H9 (cell line): ENCODE measurements around the gene SLC25A25. TPM values are rescaled to one million over a fixed set of nuclear protein-coding genes. Genes with fewer than 3 reads are reported as not detected.
"Not testable (repeated sequence)": the region's sequence is repeated elsewhere in the genome, so short reads cannot be mapped to it uniquely, and the experiment has no call there.

Source experiments
- DNase-seq: peaks from one replicate; pipeline ENCODE4 v3.0.0-alpha.2; 2017
- H2AFZ ChIP-seq: one replicate; pipeline ENCODE4 v1.6.1; 2013; ENCODE audit warnings: mild to moderate bottlenecking, low read length, control low read depth, moderate library complexity
- H2AK5ac ChIP-seq: 2 replicates; pipeline ENCODE4 v1.6.1; 2013; ENCODE audit warnings: low read length, control low read depth, mixed read lengths; ENCODE audit not compliant: insufficient read length
- H2BK120ac ChIP-seq: one replicate; pipeline ENCODE4 v1.6.1; 2013; ENCODE audit warnings: low read depth, mild to moderate bottlenecking, low read length, control low read depth, inconsistent platforms; ENCODE audit not compliant: poor library complexity, severe bottlenecking
- H2BK12ac ChIP-seq: 2 replicates; pipeline ENCODE4 v1.6.1; 2013; ENCODE audit warnings: low read length, control low read depth, mixed read lengths, low read depth; ENCODE audit not compliant: insufficient read length
- H2BK15ac ChIP-seq: 2 replicates; pipeline ENCODE4 v1.6.1; 2013; ENCODE audit warnings: low read depth, low read length, control low read depth
- H2BK20ac ChIP-seq: one replicate; pipeline ENCODE4 v1.6.1; 2013; ENCODE audit warnings: low read depth, mild to moderate bottlenecking, low read length, control low read depth, inconsistent platforms; ENCODE audit not compliant: poor library complexity, severe bottlenecking
- H2BK5ac ChIP-seq: 2 replicates; pipeline ENCODE4 v1.6.1; 2013; ENCODE audit warnings: low read length, control low read depth, mixed read lengths; ENCODE audit not compliant: insufficient read length
- H3K14ac ChIP-seq: 2 replicates; pipeline ENCODE4 v1.6.1; 2013; ENCODE audit warnings: low read length, control low read depth; ENCODE audit not compliant: insufficient read depth
- H3K18ac ChIP-seq: 2 replicates; pipeline ENCODE4 v1.6.1; 2013; ENCODE audit warnings: low read depth, mild to moderate bottlenecking, mixed read lengths, low read length, control low read depth; ENCODE audit not compliant: insufficient read length
- H3K23ac ChIP-seq: 2 replicates; pipeline ENCODE4 v1.6.1; 2013; ENCODE audit warnings: low read length, control low read depth, mixed read lengths, low read depth; ENCODE audit not compliant: insufficient read length
- H3K23me2 ChIP-seq: 2 replicates; pipeline ENCODE4 v1.6.1; 2013; ENCODE audit warnings: low read depth, mild to moderate bottlenecking, mixed read lengths, low read length, control low read depth; ENCODE audit not compliant: insufficient read length, poor library complexity, severe bottlenecking
- H3K27ac ChIP-seq: 2 replicates; pipeline ENCODE4 v1.5.1; 2013; ENCODE audit warnings: low read length, control low read depth, mixed read lengths, low read depth; ENCODE audit not compliant: insufficient read length
- H3K27me3 ChIP-seq: 2 replicates; pipeline ENCODE4 v1.6.1; 2013; ENCODE audit warnings: low read length, control low read depth, inconsistent platforms; ENCODE audit not compliant: insufficient read depth
- H3K4ac ChIP-seq: 2 replicates; pipeline ENCODE4 v1.6.1; 2013; ENCODE audit warnings: low read depth, mild to moderate bottlenecking, control low read depth, inconsistent platforms, low read length, moderate library complexity
- H3K4me1 ChIP-seq: 2 replicates; pipeline ENCODE4 v1.6.1; 2013; ENCODE audit warnings: low read length, control low read depth, inconsistent platforms; ENCODE audit not compliant: insufficient read depth
- H3K4me2 ChIP-seq: 2 replicates; pipeline ENCODE4 v1.6.1; 2013; ENCODE audit warnings: low read length, control low read depth, mixed read lengths; ENCODE audit not compliant: insufficient read length, insufficient read depth
- H3K56ac ChIP-seq: 2 replicates; pipeline ENCODE4 v1.6.1; 2013; ENCODE audit warnings: low read depth, mild to moderate bottlenecking, mixed read lengths, low read length, control low read depth; ENCODE audit not compliant: insufficient read length
- H3K79me1 ChIP-seq: 2 replicates; pipeline ENCODE4 v1.6.1; 2013; ENCODE audit warnings: low read depth, mild to moderate bottlenecking, moderate library complexity, low read length, control low read depth, inconsistent platforms; ENCODE audit not compliant: insufficient read depth, poor library complexity, severe bottlenecking
- H3K79me2 ChIP-seq: 2 replicates; pipeline ENCODE4 v1.6.1; 2013; ENCODE audit warnings: low read length, control low read depth, inconsistent platforms; ENCODE audit not compliant: insufficient read depth
- H3K9ac ChIP-seq: 2 replicates; pipeline ENCODE4 v1.6.1; 2013; ENCODE audit warnings: low read length, control low read depth, mixed read lengths; ENCODE audit not compliant: insufficient read length; ENCODE audit errors: extremely low read depth
- H3K9me3 ChIP-seq: one replicate; pipeline ENCODE4 v1.6.1; 2013; ENCODE audit warnings: low read depth, low read length, inconsistent platforms; ENCODE audit not compliant: control insufficient read depth
- H3T11ph ChIP-seq: one replicate; pipeline ENCODE4 v1.6.1; 2013; ENCODE audit warnings: mild to moderate bottlenecking, low read length, control low read depth, inconsistent platforms
- H4K20me1 ChIP-seq: one replicate; pipeline ENCODE4 v1.6.1; 2013; ENCODE audit not compliant: control insufficient read depth, insufficient read length, insufficient read depth
- H4K5ac ChIP-seq: 2 replicates; pipeline ENCODE4 v1.6.1; 2013; ENCODE audit warnings: low read depth, mild to moderate bottlenecking, mixed read lengths, low read length, control low read depth; ENCODE audit not compliant: insufficient read length
- H4K8ac ChIP-seq: replicated peaks from 2 replicates; pipeline ENCODE4 v1.6.1; 2013; ENCODE audit warnings: low read length, control low read depth, mixed read lengths, low read depth; ENCODE audit not compliant: insufficient read length
- H4K91ac ChIP-seq: 2 replicates; pipeline ENCODE4 v1.6.1; 2013; ENCODE audit warnings: low read depth, mild to moderate bottlenecking, moderate library complexity, mixed read lengths, low read length, control low read depth; ENCODE audit not compliant: insufficient read length
- H3K27ac Mint-ChIP-seq, 3 experiments: 2 replicates in 2 of 3; 3 replicates in 1 of 3; pipeline ENCODE4 v1.8.0; 2020 to 2021; ENCODE audit warnings: mixed read lengths in 3 of 3, mild to moderate bottlenecking in 1 of 3, moderate library complexity in 1 of 3
- H3K27me3 Mint-ChIP-seq: 2 replicates; pipeline ENCODE4 v1.8.0; 2021; ENCODE audit warnings: low read depth, mild to moderate bottlenecking, moderate library complexity, mixed read lengths
- H3K36me3 Mint-ChIP-seq, 3 experiments: 2 replicates in 2 of 3; 3 replicates in 1 of 3; pipeline ENCODE4 v1.8.0; 2020 to 2021; ENCODE audit warnings: low read depth in 3 of 3, mixed read lengths in 3 of 3; ENCODE audit not compliant: insufficient read depth in 1 of 3
- H3K4me1 Mint-ChIP-seq, 2 experiments: 2 replicates each; pipeline ENCODE4 v1.8.0; 2020; ENCODE audit warnings: mixed read lengths in 2 of 2
- H3K4me3 Mint-ChIP-seq, 2 experiments: 2 replicates in 1 of 2; 3 replicates in 1 of 2; pipeline ENCODE4 v1.8.0; 2020 to 2021; ENCODE audit warnings: mild to moderate bottlenecking in 2 of 2, mixed read lengths in 2 of 2, moderate library complexity in 1 of 2
- H3K9me3 Mint-ChIP-seq, 2 experiments: 2 replicates in 1 of 2; 3 replicates in 1 of 2; pipeline ENCODE4 v1.8.0; 2020; ENCODE audit warnings: mild to moderate bottlenecking in 2 of 2, mixed read lengths in 2 of 2, moderate library complexity in 1 of 2
- CTCF ChIP-seq: fragments of 200-600 bp; sonication (generic); conservative IDR thresholded peaks from 3 replicates; pipeline ENCODE4 v1.8.0; 2021; ENCODE audit warnings: antibody characterized with exemption, mild to moderate bottlenecking
- WGBS: extraction: QIAGEN DNeasy Blood & Tissue Kit; methylation state at CpG from one replicate; pipeline ENCODE4 v1.1.7; 2013; ENCODE audit warnings: missing lambda C conversion rate, low lambda C conversion rate, mixed read lengths; ENCODE audit not compliant: insufficient read length; ENCODE audit errors: extremely low coverage; 5-methylcytosine and 5-hydroxymethylcytosine counted together
- total RNA-seq: library from RNA; stranded (reverse); gene quantifications from 2 replicates; pipeline ENCODE4 v1.2.1, GENCODE V29; 2021

SLC25A25 gene
- total RNA-seq, 1 experiment from 2014 or later = 16.9 TPM

- H4K20me1 ChIP-seq = no peaks in the 10 kb centered on the region
- H3K36me3 Mint-ChIP-seq = no peaks in the 10 kb centered on the region
- no peak overlapping the region for H4K8ac ChIP-seq
- no peaks in the 10 kb centered on the region; a peak in 1 of 5 replicates for H3K9me3 Mint-ChIP-seq
- no peak overlapping the region for H3K4ac ChIP-seq
- no peak overlapping the region for H2BK120ac ChIP-seq
- no peak overlapping the region for H4K91ac ChIP-seq
- H3K9me3 ChIP-seq = no peaks in the 10 kb centered on the region
- H3K27ac Mint-ChIP-seq = peak overlapping the region in 2 of 3 experiments; percentile 59 to 66; a peak in 3 of 7 replicates
- H3K9ac ChIP-seq = no peak overlapping the region
- H3K4me2 ChIP-seq = no peak overlapping the region
- no CpG with 5 or more reads among the region's 7 CpGs for WGBS
- no peaks in the 10 kb centered on the region for H3K27me3 ChIP-seq
- no peak overlapping the region for H3K23ac ChIP-seq
- H3K27ac ChIP-seq = no peak overlapping the region
- no peak overlapping the region for H4K5ac ChIP-seq
- H3T11ph ChIP-seq = no peak overlapping the region
- DNase-seq = no peak
- H3K56ac ChIP-seq = no peak overlapping the region
- H3K23me2 ChIP-seq = no peaks in the 10 kb centered on the region
- peak overlapping the region; percentile 56 for H3K14ac ChIP-seq
- TF ChIP-seq CTCF = no peak
- no peak overlapping the region for H2BK12ac ChIP-seq
- H3K79me1 ChIP-seq = no peaks in the 10 kb centered on the region
- H2AK5ac ChIP-seq = no peak overlapping the region
- H3K27me3 Mint-ChIP-seq = peaks cover 1% of the 10 kb centered on the region; the same call in 1 of the 2 replicates
- H2BK5ac ChIP-seq = no peak overlapping the region
- H3K4me1 Mint-ChIP-seq = peaks cover 0 to 11% of the 10 kb centered on the region in 2 experiments; a peak in 3 of 4 replicates
- no peaks in the 10 kb centered on the region for H3K79me2 ChIP-seq
- no peaks in the 10 kb centered on the region for H3K4me1 ChIP-seq
- 0 out of 2 replicates have a peak overlapping the region, but pooled peaks have one; percentile 42 for H2BK15ac ChIP-seq
- no peak overlapping the region for H2AFZ ChIP-seq
- no peak overlapping the region for H2BK20ac ChIP-seq
- no peak overlapping the region for H3K18ac ChIP-seq
- H3K4me3 Mint-ChIP-seq = no peak overlapping the region
Observed at GRCh38 chr9:128043467-128043868, 24.6 kb upstream of the SLC25A25 start.

- not testable (repeated sequence) for H2BK5ac ChIP-seq, H3K27ac Mint-ChIP-seq, H2BK12ac ChIP-seq, H3K9me3 ChIP-seq, H3K23me2 ChIP-seq, H2BK15ac ChIP-seq, H3K27ac ChIP-seq, DNase-seq, H3K4me3 Mint-ChIP-seq, H4K91ac ChIP-seq, H3K9ac ChIP-seq, H3K9me3 Mint-ChIP-seq, H3K79me1 ChIP-seq, H2AFZ ChIP-seq, H3K27me3 Mint-ChIP-seq, H4K8ac ChIP-seq, H3T11ph ChIP-seq, H3K36me3 Mint-ChIP-seq, H2BK20ac ChIP-seq, H3K14ac ChIP-seq, H3K18ac ChIP-seq, H3K27me3 ChIP-seq, H3K79me2 ChIP-seq, H3K23ac ChIP-seq, H4K20me1 ChIP-seq, H3K4me1 ChIP-seq, H2AK5ac ChIP-seq, H3K4ac ChIP-seq, H4K5ac ChIP-seq, H2BK120ac ChIP-seq, H3K4me2 ChIP-seq, H3K56ac ChIP-seq
- no CpG with 5 or more reads among the region's 6 CpGs for WGBS
- peaks cover 0 to 11% of the 10 kb centered on the region in 2 experiments; a peak in 3 of 4 replicates for H3K4me1 Mint-ChIP-seq
Observed at GRCh38 chr9:128045409-128045808, 22.6 kb upstream of the SLC25A25 start.
